HG03060 (cell line): ENCODE data around the gene DAB1.

Experiments
- ATAC-seq: cut with Tn5 transposase; IDR thresholded peaks from one replicate; pipeline ENCODE4 v1.9.1; 2021; ENCODE audit warnings: low read depth, moderate number of reproducible peaks; ENCODE audit not compliant: unreplicated experiment

The DAB1 gene

DNA sequence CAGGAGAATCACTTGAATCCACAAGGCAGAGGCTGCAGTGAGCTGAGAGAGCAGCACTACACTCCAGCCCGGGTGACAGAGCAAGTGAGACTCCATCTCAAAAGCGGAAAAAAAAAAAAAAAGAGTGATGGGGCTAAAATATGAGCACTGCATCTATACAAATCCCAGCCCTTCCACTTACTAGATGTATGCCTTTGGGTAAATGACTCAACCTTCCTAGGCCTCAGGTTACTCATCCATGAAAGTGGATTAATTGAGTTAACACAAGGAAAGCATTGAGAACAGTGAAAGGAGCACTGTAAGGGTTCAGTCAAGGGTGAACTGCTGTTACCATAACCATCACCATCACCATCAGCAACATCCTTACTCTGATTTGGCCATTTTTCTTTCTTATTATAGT, 231.6 kb downstream of the DAB1 start:
- ATAC-seq, result no peak

DNA sequence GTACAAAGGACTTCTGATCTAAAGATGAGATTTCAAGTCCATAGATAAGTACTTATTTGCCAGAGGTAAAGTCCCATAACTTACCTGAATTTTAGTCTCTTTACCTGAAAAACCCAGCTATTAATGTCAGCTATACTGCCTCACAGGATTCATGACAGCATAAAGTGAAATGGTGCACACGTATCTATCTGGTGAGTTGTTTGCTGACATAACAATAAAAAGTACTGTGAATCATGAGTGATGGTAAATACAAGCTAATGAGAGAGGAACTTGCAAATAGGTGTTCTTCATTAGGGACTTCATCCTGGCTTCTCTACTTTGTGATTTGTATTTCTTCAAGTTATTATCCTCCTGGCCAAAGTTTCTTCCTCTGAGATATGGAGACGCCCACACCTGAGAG, 233.0 kb downstream of the DAB1 start:
- no peak for ATAC-seq

DNA sequence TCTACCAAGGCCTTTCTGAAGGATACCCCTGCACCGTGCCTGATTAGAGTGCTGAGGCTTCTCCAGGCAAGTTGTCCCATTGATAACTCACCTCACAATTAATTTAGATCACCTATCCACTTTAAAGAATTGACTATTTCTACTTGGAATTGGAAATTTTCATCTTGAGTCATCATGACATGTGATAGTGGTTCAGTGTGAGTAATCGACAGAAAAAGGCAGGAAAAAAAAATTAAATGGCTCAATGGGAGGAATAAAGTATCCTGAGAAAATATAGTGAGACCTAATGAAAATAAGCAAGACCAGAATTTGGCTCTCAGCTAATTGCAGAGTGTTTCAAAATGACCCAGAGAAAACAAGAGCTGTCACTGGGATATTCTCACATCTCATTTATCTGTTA, 235.7 kb downstream of the DAB1 start:
- ATAC-seq, result no peak

DNA sequence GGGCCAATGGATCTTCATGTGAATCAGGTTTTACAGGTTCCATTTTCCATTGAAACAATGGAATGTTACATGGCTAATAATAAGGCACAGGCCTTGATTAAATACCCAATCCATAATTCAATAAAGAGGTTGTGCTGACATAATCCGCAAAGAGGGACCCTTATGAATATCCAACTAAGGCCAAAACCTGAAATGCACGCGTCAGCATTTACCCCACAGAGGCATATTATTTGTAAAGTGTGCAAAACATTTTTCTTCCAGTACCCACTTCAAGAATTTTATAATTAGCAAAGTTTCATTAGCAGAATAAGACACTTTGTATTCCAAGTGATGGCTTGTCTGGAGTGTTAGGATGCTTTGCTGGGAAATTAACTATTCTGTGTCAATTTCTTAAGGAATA, 237.4 kb downstream of the DAB1 start:
- ATAC-seq, result no peak

DNA sequence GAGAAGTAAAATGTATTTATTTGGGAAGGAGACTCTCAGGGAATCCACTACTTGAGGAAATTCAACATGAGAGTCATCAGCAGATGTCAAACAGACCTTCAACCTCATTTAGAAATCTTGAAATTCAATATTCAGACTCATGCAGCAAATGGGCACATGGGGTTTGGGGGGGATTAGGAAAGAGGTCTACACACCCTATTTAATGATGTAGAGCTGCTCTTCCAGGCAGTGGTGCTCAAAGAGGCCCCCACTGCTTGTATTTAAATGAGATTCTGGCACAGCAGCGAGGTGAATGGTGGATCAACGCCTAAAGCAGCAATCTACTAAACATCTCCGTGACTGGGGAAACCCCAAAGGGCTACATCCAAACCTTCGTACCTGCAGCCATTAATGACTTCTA, 244.9 kb downstream of the DAB1 start:
- ATAC-seq, result no peak

DNA sequence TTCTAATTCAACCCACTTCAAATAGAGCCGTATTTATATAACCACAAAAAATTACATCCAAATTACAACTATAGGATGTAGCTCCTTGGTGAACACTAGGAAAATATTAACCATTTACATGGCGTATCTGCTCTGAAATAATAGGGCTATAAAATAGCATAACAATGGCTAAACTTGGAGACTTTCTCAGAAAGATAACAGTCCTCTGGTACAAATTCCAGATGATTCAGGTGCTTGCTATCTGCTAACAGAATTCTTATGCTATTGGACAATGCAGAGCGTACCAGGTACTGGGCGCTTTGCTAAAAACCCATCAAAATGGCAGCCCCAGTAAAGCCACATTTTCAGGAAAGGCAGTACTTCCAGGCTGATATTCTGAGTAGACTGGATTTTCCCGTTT, 248.4 kb downstream of the DAB1 start:
- ATAC-seq, result no peak

DNA sequence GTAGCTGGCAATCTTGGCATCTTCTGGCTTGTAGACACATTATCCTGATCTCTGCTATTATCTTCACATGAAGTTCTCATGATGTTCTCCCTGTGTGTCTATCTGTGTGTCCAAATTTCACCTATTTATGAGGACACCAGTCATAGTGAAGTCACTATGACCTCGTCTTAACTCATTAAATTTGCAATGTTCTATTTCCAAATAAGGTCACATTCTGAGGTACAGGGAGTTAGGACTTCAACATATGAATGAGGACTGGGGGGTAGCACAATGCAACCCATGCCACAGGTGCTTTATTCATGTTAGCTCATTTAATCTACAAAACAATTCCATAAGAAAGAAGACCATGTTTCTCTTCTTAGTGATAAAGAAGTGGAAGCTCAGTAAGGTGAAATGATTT, 251.8 kb downstream of the DAB1 start:
- no peak for ATAC-seq

DNA sequence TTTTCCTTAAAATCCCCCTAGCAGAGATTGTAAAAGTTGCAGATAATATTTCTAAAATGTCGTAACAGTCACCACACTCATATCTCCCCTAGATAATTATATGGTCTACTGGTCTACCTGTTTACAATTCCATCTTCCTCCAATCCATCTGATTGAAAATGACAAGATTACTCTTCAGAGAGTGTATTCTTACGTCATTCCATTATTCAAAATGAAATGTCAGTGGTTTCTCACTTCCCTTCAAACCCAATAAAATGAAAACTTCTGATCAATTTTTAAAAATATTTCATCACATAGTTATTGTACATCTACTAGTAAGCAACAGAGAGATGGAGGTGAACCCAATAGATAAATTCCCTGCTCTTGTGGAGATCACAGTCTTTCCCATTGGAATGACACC, 255.9 kb downstream of the DAB1 start:
- peak; percentile 36 for ATAC-seq

DNA sequence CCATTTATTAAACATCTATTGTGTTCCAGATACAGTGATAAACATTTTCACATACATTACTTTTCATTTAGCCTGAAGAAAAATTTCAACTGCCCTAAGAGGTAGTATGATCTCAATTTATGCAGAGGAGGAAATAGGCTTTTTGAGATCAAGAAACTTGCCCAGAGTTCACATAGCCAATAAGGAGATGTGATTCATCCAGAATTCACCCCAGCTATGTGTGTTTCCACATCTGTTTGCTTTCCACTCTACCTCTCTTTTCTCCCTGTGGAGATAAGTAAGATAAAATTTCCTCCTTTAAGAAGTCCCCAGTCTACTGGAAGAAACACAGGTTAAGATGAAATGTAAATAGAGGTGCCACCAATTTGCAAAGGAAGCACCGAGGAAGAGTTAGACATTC, 258.3 kb downstream of the DAB1 start:
- ATAC-seq, result no peak

DNA sequence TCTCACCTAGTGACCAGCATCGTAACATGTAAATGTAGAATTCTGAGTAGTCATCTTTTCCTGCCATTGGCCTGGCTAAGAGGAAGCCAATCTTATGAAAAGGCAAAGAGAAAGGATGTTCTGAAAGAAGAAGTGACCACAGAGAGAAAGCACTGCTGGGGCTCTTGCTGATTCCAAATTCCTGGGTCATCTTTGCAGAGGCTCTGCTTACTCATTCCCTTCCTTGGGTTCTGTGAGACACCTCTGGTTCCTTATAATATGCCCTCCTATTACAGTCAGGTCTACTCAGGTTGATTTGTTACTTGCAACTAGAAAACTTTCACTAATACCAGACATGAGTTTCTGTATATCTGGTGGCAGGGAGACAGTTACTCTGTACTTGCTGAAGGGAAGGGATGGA, 259.3 kb downstream of the DAB1 start:
- ATAC-seq, result no peak

DNA sequence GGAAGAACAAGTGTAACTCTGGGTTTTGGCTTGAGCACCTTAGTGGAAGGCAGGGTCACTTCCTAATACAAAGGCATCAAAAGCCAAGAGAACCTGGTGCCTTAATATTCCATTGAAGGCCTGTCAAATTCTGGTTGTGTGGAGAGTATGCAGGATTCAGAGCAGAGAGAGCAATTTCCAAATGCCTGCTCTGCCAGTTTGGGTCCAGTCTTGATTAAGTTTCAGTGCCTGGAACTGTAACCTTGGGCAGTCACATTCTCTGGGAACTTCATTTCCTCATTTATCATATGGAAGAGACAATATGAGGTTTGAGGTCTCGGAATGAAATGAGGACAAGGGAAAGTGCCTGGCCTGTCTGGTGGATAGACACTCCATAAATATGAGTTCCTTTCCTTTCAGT, 260.1 kb downstream of the DAB1 start:
- ATAC-seq, result no peak

DNA sequence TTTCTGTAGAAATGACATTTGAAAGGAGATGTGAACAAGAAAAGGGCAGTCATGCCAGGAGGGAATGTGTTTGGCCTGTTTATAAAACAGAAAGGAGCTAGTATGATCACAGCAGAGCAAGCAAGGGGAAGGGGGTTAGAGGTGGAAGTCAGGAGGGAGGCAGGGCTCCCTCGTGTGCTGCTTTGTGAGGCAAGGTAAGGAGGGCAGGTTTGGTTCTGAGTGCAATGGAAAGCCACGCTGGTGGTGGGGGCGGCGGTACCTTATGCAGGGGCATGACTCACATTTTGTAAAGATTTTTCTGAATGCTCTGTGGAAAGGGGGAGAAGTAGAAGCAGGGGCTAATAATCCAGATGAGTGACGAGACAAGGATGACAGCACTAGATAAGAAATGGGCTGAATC, 260.5 kb downstream of the DAB1 start:
- ATAC-seq, result no peak

DNA sequence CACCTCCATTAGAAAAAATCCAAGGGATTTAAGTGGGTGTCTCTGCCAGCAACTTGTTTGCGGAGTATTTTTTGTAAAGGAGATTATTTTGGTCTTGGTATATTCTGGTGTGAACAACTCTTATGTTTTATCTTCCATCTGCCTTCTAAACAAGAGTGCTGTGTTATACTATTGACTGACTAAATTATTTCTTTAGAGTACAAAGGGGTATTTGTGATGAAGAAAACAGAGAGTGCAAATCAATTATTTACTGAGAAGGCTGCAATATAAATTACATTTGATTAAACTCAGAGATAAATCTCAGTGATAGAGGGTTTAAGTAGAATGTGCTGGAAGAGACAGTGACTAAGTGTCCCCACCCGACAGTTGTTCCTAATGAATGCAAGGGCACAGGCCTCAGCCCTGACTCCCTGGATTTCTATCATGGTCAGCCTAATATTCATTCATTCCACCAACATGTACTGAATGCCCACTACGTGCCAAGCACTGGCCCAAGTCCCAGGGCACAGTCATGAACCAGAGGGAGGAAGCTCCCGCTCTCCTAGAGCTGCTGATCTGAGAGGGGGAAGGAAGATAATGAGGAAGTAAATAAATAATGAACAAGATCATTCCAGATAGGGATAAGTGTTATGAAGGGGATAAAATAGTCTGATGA, 261.1 kb downstream of the DAB1 start:
- no peak for ATAC-seq

DNA sequence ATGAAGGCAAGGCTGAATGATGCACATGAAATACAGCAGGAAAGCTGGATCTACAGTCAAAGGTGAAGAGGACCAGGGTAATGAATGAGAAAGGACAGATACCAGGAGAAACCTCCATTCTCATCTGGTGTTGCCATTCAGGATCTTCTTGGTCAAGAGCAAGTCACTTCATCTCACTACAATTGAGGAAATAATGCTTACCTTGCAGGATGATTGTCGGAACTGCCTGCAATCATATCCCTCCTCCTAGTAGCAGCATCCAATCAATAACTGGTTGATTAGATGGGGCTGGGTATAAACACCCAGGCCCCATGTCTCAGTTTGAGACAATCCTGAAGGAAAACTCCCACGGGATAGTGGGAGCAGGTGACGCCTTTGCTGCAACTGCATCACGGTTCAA, 263.3 kb downstream of the DAB1 start:
- ATAC-seq, result no peak

DNA sequence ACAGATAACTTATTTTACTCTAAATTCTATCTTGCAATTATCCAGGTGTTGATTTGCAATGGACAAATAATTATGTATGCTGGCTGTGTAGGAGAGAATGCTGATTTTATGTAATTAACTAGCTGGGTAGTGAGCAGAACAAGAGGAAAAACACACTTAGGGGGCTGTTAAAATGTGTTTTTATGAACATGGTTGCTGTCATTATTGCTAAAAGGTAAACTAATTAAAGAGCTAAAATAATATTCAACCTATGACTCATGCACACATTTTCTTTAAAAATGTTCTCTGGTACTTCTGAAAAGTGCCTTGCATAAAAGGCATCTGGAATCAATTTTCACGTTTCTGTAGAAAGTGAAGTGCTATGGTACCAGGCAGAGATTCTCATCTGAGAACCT, 265.3 kb downstream of the DAB1 start:
- ATAC-seq, result no peak

DNA sequence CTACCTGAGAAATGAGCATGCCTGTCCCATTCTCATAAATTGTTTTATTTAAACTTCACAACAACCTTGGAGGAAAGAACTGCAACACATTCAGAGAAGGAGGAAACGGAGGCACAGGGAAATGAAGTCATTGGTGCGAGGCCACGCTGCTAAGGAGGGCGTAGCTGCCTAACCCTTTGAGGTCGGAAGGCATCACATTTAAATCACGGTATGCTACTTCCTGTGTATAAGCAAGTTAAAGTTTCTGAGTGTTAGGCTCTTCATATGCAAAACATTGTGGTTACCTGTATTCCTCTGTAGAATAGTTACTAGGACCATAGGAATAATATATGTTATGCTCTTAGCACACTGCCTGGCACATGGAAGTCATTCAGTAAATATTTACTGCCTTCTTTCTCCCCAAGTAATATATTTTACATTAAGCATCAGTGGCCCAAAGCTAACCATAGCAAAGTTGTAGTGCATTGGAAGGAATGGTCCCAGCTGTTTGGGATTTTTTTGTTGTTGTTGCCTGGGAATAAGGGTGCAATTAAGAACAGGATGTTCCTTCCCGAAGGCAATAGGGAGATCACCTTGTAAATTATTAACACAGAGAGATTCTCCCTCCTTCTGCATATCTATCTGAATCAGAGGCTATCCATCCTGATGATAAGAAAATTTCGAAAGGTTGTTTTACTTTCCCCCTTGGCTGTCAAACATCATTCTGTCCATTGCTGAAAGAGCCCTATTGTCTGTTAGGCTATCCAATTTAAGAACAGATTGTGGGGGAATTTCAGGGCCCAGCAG, 265.8 kb downstream of the DAB1 start:
- ATAC-seq, result no peak

DNA sequence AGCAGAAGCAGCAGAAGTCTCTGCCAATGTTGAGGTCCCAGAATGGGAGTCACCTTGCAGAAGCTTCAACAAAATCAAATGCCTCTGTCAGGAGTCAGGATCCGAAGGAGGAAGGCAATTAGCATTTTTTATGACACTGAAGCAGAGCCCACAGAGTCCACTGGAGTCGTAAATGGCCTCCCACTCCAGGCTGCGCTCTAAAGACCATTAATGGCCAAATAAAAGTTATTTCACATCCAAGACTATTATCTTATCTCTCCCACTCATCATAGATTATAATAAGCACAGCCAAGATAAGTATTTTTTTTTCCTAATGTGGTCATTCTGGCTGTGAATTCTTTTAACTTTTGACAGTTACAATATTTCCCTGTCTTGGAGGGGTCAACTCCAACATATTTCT, 267.0 kb downstream of the DAB1 start:
- no peak for ATAC-seq

DNA sequence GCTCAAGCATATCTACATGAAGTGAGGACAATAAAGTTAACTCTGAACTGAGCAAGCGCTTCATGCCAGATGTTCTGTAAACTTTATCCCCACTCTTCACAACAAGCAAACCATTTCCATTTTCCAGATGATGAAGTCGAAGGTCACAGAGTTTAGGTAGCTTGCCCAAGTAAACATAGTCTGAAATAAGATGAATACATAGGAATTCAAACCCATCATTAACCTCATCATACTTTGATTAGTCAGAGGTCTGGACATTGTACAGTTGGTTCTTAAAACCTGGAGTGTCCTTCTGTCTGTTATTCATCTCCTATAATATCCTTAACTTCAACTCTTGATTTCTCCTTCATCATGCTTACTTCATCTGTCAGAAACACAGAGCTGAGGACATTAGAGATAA, 277.8 kb downstream of the DAB1 start:
- no peak for ATAC-seq

DNA sequence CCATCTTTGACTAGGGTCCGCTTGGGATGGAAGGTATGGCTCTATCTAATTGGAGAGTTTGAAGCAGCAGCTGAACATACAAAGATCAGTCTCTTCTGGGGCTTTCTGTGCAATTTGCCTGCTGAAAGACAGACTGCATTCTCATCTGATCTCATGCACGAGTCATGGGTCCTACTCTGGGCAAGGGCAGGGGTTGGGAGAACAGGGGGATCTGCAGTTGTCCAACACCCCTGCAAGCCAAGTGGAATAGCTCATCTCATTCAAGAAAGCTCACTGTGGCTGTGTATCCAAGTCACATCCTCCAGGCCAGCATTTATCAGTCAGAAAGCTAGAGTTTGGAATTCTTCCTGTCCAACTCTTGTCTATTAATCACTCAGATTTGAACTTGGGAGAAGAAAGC, 280.9 kb downstream of the DAB1 start:
- no peak for ATAC-seq

DNA sequence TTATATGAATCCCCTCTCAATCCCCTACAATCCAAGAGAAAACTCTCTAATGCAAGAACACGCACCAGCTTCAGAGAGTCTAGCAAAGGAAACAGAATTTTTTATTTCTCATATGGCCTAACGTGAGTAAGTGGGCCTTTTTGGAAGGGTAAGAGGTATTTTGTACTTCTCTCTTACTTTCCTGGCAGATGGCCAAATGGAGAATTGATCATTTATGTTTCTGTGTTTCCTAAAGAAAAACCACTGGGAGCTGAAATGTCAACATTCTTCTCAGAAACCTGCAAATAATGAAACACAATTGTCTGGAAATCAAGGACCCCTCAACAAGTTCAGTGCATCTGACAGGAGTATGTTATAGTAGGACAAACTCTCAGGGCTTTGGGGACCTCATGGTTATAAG, 281.7 kb downstream of the DAB1 start:
- ATAC-seq, result no peak

DNA sequence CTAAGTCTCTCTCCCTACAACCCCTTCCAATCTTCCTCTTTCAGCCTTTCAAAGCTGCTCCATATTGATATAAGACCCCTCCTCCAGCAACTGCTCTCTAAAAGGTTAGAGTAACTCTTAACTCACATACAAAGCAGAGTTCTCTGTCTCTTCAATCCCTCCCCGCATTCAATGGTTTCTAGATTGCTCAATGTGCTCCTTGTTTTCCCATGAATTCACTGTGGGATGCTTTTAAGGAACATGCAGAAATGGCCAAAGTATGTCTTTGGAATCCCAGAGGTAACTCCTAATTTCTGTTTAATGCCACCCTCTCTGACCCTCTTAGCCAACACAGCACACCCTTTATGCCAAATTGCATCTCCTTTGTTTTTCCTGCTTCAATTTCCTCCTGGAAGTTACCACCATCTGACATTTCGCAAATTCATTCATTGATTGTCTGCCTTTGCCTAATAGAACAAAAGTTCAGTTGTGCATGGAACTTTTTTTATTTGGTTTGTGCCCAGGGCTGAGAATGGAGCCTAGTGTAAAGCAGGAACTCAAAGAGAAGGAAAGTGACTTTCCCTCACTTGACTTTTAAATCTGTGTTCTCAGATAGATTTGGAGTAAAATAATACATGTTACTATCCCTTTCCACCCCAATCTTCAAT, 285.3 kb downstream of the DAB1 start:
- ATAC-seq, result no peak

DNA sequence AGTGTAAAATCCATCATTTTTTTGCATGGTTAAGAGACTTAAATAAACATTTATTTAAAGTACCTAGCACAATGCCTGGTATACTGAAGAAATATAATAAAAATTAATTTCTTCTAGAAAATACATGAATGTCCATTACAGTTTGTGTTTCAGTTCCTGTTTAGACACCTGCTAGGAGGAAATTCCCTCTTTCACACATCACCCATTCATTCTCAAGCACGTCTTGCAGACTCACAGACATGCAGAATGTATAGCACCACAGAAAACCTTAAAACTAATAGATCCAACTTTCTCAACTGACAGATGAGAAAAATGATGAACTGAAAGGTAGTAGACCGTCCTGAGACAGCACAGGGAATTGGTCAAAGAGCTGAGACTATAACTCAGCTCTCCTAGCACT, 285.9 kb downstream of the DAB1 start:
- peak; percentile 84 for ATAC-seq
